Colon (tissue), 2 donors: ENCODE data around the gene PSTPIP2.
"Not testable (repeated sequence)": the region's sequence is repeated elsewhere in the genome, so short reads cannot be mapped to it uniquely, and the experiment has no call there.

Experiments
- FAIRE-seq: peaks from 2 replicates; lab custom pipeline; 2012; peaks lifted over from hg19 to GRCh38; lab: Jason Lieb, UNC
- donor health status: control.
- donor health status: control.

The PSTPIP2 gene

DNA sequence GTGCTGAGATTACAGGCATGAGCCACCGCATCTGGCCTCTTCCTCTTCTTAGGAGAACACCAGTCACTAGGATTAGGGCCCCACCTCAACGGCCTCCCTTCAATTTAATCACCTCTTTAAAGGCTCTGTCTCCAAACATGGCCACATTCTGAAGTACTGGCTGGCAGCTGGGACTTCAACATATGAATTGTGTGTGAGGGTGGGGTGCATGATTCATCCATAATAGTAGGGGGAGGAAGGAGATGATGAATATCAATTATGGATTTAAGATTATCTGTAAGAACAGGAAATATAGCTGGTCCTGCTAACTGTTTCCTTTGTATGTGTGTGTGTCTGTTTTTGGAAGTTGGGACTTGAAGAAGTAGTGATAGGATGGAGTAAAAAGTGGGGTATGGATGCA is 90.2 kb downstream of the PSTPIP2 start:
- FAIRE-seq: no peak

GRCh38 chr18:45980229-45980628 is 91.8 kb downstream of the PSTPIP2 start:
- no peak for FAIRE-seq

- no peak for FAIRE-seq
Observed at GRCh38 chr18:45978084-45978483, 94.0 kb downstream of the PSTPIP2 start.

DNA sequence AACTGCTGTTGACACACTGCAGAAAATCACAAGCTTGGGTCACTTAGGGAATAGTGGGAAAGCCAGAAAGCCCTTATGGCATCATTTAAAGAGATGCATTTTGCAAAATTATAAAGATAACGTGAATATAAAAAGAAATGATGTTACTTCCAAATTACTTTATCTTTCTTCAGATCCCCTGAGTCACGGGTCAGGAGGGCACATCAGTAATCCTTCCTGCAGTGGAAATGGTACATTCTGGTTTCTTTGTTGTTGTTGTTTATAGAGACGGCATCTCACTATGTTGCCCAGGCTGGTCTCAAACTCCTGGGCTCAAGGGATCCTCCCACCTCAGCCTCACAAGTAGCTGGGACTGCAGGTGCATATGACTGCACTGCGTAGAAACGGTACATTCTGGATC is 95.1 kb downstream of the PSTPIP2 start:
- no peak for FAIRE-seq

DNA sequence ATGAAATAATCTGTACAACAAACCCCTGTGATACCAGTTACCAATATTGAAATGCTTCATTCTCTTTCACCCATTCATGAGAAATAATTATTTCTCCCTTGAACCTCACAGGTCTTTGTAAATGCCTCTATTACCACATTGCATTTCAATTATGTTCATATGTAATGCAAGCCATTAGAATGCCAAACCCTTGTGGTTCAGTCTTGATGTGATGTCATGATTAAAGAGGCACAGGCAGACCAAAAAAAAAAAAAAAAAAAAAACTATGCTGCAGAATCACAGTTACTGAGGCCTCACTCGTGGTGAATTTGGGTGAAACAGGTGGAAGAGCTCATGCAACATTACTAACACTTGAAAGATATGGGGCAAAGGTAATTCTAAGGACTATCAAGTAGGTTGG is 95.5 kb downstream of the PSTPIP2 start:
- no peak for FAIRE-seq

- FAIRE-seq: no peak
Observed at GRCh38 chr18:45974088-45974536, 97.9 kb downstream of the PSTPIP2 start.

- FAIRE-seq: no peak
Observed at GRCh38 chr18:45967007-45967706, 104.9 kb downstream of the PSTPIP2 start, which contains the start of gene EPG5. Gene EPG5, minus strand, starts transcription at chr18:45967329. Its CDS starts 90 bp downstream, at chr18:45967239.

GRCh38 chr18:45964913-45965312 is 107.1 kb downstream of the PSTPIP2 start:
- not testable (repeated sequence) for FAIRE-seq

- FAIRE-seq: no peak
Observed at GRCh38 chr18:45962866-45963265, 109.2 kb downstream of the PSTPIP2 start.

GRCh38 chr18:45962461-45962860 is 109.6 kb downstream of the PSTPIP2 start:
- no peak for FAIRE-seq

GRCh38 chr18:45959484-45959883 is 112.6 kb downstream of the PSTPIP2 start:
- FAIRE-seq: not testable (repeated sequence)

- no peak for FAIRE-seq
Observed at GRCh38 chr18:45958730-45959129, 113.3 kb downstream of the PSTPIP2 start.

DNA sequence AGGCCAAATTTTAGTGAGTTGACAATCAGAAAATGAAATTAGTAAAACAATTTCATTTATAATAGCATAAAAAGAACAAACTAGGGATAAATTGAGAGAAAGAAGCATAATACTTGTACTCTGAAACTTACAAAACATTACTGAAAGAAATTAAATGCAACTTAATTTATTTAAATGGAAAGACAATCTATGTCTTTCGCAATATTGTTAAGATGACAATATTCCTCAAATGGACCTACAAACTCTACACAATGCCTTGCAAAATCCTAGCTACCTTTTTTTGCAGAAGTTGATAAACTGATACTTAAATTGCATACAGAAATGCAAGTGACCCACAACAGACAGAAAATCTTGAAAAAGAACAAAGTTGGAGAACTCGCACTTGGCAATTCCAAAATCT is 114.0 kb downstream of the PSTPIP2 start:
- no peak for FAIRE-seq

GRCh38 chr18:45957100-45957499 is 115.0 kb downstream of the PSTPIP2 start:
- FAIRE-seq: no peak

DNA sequence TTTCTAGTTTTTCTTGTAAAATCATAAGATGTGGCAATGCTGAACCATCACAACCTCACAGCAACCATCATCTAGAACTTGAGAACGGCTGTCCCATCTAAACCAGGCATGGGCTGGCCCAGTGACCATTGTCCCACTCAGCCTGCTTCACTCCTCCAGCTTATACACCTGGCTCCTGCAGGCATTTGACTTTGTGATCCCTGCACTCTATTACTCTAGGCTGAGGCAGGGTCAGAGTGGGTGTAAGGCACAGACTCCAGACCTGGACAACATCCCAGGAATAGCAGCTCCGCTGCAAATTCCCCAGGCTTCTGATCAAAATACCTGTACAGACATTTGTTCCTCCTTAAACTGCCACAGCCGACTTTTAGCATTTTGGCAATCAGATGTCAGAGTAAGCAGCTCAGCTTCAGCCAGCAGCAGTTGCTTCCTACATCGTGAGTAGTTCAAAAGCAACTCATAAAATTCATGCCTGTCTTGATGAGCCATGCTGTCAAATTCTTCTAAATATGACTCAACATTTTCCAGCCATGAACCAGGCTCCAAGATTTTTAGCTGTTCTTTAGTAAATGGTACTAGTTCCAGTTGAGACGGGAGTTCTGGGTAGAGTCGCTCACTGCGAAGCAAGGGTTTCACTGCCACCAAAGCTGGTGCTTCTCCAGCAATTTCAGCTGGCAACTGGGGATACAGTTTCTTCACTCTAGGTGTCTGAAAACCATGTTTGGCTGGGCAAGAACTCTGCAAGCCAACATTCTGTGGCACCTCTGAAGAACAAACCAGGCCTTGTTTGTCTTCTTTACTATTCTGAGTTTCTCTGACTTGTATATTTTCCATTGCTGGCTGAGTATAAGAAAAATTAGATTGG is 117.8 kb downstream of the PSTPIP2 start:
- FAIRE-seq: no peak

- FAIRE-seq: no peak
Observed at GRCh38 chr18:45951016-45951714, 120.9 kb downstream of the PSTPIP2 start.

GRCh38 chr18:45945669-45946068 is 126.4 kb downstream of the PSTPIP2 start:
- FAIRE-seq: no peak

DNA sequence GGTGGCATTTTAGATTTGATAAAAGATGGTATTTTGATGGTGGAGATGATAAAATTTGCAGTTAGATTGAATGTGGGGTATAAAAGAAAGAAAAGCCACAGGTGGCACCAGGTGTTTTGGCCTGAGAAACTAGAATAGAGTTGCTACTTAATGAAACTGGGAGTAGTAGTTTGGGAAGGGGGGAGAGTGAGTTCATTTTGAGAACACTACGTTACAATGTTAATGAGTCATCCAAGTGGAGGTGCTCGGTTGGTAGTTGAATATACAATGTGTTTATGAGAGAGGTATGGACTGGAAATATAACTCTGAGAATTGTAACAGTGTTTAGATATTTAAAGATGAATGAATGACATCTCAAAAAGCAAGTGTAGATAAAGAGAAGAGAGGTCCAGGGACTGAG is 131.3 kb downstream of the PSTPIP2 start:
- no peak for FAIRE-seq

DNA sequence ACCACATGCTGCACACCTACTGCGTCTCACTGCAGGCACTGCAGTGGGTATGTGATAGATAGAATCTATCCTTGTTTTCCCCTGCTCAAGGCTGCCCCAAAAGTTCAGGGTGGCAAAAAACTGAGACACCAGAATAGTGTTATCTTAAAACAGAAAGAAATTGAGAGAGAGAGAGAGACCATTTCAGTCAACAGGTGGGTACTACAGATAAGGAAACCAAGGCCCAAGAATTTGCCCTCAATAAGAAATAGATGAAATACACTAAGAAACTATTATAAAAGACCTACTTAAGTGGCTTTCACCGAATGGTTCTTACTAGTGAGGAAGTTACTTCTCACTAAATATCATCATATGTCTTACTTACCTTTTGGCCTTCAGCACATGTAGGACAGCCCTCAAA is 132.8 kb downstream of the PSTPIP2 start:
- no peak for FAIRE-seq

GRCh38 chr18:45938488-45938935 is 133.5 kb downstream of the PSTPIP2 start:
- no peak for FAIRE-seq

DNA sequence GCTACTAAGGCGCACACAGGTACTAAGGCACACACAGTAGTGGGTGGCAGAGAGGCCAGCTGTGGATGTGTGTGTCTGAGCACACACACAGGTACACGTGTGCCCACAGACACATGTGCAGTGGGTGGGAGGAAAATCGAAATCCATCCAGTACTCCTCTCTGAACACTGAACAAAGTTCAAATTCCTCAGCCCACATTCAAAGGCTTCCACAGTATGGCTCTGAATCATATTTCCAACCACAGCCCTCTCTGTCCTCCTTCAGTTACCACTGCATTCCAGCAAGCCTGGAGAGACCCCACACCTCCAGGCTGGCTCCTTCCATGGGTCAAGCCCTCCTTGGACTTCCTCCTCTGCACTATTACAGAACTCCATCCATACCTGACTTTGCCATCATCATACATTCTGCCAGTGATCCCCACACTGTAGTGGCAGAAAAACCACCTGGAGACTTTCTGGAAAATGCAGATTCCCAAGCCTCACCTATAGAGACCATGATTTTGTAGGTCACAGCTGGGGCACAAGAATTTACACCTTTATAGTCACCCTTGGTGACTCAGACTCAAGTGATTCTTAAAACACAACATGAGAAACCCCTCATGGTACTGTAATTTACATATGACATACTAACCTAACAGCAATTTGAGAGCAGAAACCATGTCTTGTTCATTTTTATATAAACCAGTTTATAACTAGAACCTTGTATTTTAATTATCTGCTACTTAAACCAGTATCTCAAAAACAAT is 136.3 kb downstream of the PSTPIP2 start:
- FAIRE-seq: no peak
